GM10266 (cell line): ENCODE data around the gene MAEA.

Experiments used
- DNase-seq: peaks from one replicate; pipeline ENCODE4 v3.0.0; 2012; ENCODE audit errors: extremely low spot score
- CTCF ChIP-seq: IDR thresholded peaks from 2 replicates; pipeline ENCODE4 v1.5.1; 2012; ENCODE audit warnings: mild to moderate bottlenecking, low read depth; ENCODE audit not compliant: control insufficient read depth, insufficient read depth; ENCODE audit errors: missing control alignments

The MAEA gene

GRCh38 chr4:1337376-1337831, 47.7 kb downstream of the MAEA start:
- no peak for DNase-seq
- no peak for TF ChIP-seq CTCF

GRCh38 chr4:1337951-1338751, 48.5 kb downstream of the MAEA start:
- no peak for TF ChIP-seq CTCF
- no peak for DNase-seq

- no peak for DNase-seq
- no peak for TF ChIP-seq CTCF
Observed at GRCh38 chr4:1338752-1339414, 49.2 kb downstream of the MAEA start.

GRCh38 chr4:1339489-1339888, 49.8 kb downstream of the MAEA start:
- TF ChIP-seq CTCF: no peak
- no peak for DNase-seq

GRCh38 chr4:1340181-1340747, 50.6 kb downstream of the MAEA start:
- no peak for DNase-seq
- no peak for TF ChIP-seq CTCF

- TF ChIP-seq CTCF: no peak
Observed at GRCh38 chr4:1340861-1341260, 51.2 kb downstream of the MAEA start.

GRCh38 chr4:1342003-1342402, 52.3 kb downstream of the MAEA start:
- TF ChIP-seq CTCF: no peak
- DNase-seq: no peak

More at GRCh38 chr4:1340861-1341260, 51.2 kb downstream of the MAEA start:
- DNase-seq: no peak
